ENCODE results near the gene ACOXL.

The ACOXL gene

DNA sequence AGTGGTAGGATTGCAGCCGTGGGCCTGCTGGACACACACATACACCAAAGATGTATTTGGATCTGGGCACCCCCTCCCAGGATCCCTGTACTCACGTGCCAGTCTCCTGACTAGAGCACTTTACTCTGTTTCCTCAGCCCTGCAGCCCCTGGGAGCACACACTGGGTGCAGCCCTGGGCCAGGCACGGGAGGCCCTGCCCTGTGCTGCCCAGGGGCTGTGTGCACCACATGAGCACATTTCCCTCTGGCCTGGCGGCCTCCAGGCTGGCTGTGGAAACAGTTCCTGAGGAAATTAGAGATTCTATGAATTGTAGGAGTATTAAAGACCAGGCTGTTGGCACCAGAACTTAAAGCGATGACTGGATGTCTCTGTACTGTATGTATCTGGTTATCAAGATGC lies 433.7 kb downstream of the ACOXL start:
- no peak for DNase-seq (ENCODE audit: low read depth)
- no peak for TF ChIP-seq CTCF (conservative IDR thresholded peaks at IDR 0.05; ENCODE audit: low read depth, low read length)
- H3K4me3 ChIP-seq (ENCODE audit: low read depth, low read length): no peak overlapping the region

DNA sequence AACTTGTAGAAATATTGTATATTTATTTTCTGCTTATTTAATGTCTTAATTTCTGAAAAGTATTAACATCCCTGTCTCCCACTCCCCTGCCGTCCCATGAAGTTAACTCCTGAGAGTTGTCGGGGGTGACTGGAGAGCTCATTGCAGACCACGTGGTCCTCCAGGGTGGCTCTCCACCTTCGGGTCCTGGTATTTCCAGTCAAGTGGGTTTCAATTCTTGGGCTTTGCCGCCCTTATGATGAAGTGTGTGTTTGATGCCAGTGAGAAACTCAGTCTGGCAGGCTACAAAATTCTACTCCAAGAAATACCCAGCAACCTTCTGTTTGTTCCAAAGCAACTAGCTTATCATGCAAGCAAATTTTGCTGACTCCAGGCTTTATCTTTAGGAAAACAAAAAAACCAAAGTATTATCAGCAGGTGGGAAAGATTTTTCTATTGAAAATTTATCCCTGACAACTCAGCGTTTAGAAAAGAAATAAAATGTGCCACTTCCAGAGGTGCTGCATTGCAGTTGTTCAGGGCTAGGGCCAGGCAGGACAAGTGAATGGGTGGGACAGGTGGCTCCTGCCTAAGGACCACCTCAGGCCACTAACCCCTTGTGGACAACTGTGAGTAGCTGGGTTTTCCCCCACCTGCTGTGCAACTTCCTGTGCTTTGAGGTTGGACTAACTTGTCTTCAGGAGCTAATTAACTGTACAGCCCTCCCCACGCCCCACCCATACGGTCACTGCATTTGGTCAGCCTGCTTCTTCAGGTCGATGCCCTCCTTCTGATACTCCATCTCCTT lies 434.9 kb downstream of the ACOXL start:
- no peak overlapping the region for H3K4me3 ChIP-seq (ENCODE audit: low read depth, low read length)
- no peak for DNase-seq (ENCODE audit: low read depth)
- no peak for TF ChIP-seq CTCF (conservative IDR thresholded peaks at IDR 0.05; ENCODE audit: low read depth, low read length)

- DNase-seq (ENCODE audit: low read depth): no peak
- no peak overlapping the region for H3K4me3 ChIP-seq (ENCODE audit: low read depth, low read length)
- TF ChIP-seq CTCF (conservative IDR thresholded peaks at IDR 0.05; ENCODE audit: low read depth, low read length): no peak
Measured at GRCh38 chr2:111167863-111168162, 435.4 kb downstream of the ACOXL start.
